ENCODE data around the gene UBL4A.
A peak's percentile ranks its signal among the peaks of the same experiment; 100 is the strongest.

The UBL4A gene

GRCh38 chrX:154436983-154437752 is 49.2 kb downstream of the UBL4A start, which contains the start of gene GDI1:
TSS of gene GDI1 (plus strand) at chrX:154437154. CDS start at chrX:154437255, 101 bp downstream.
- no peak for DNase-seq

- peak; percentile 66 for DNase-seq
These were observed 49.9 kb downstream of the UBL4A start for GRCh38 chrX:154436374-154436982.

GRCh38 chrX:154435171-154435733 is 51.2 kb downstream of the UBL4A start:
- DNase-seq: no peak

GRCh38 chrX:154434394-154435168 is 51.8 kb downstream of the UBL4A start:
- DNase-seq: no peak
